Smooth muscle cell (in vitro differentiated cells): Measurements from ENCODE around the gene HAND2. TPM values are rescaled to one million over a fixed set of nuclear protein-coding genes. Genes with fewer than 3 reads are reported as not detected.

Experiments used
- DNase-seq: peaks from one replicate; lab custom pipeline; 2025; ENCODE audit not compliant: unreplicated experiment; lab: John Stamatoyannopoulos, UW
- H2AFZ ChIP-seq: fragments of 200-600 bp; sonication (generic); 2 replicates; pipeline ENCODE4 v1.6.0; 2016; ENCODE audit warnings: antibody characterized with exemption, low read depth, mild to moderate bottlenecking
- H3F3A ChIP-seq: fragments of 200-600 bp; sonication (generic); 2 replicates; pipeline ENCODE4 v1.6.0; 2017; ENCODE audit warnings: antibody characterized with exemption, low read depth
- H3K27ac ChIP-seq: fragments of 200-600 bp; sonication (generic); 2 replicates; pipeline ENCODE4 v1.5.1; 2016; ENCODE audit warnings: low read depth, mild to moderate bottlenecking
- H3K27me3 ChIP-seq: fragments of 200-600 bp; sonication (generic); 2 replicates; pipeline ENCODE4 v1.6.1; 2016; ENCODE audit warnings: low read depth, mild to moderate bottlenecking
- H3K36me3 ChIP-seq: fragments of 200-600 bp; sonication (generic); 2 replicates; pipeline ENCODE4 v1.5.1; 2016; ENCODE audit warnings: low read depth
- H3K4me1 ChIP-seq: fragments of 200-600 bp; sonication (generic); 2 replicates; pipeline ENCODE4 v1.5.1; 2016; ENCODE audit warnings: low read depth
- H3K4me2 ChIP-seq: fragments of 200-600 bp; sonication (generic); 2 replicates; pipeline ENCODE4 v1.6.0; 2016; ENCODE audit warnings: mild to moderate bottlenecking
- H3K4me3 ChIP-seq: fragments of 200-600 bp; sonication (generic); 2 replicates; pipeline ENCODE4 v1.5.1; 2016; ENCODE audit warnings: mild to moderate bottlenecking
- H3K79me2 ChIP-seq: fragments of 200-600 bp; sonication (generic); 2 replicates; pipeline ENCODE4 v1.6.0; 2016; ENCODE audit warnings: low read depth, mild to moderate bottlenecking
- H3K9ac ChIP-seq: fragments of 200-600 bp; sonication (generic); 2 replicates; pipeline ENCODE4 v1.6.0; 2016; ENCODE audit warnings: low read depth
- H3K9me3 ChIP-seq: fragments of 200-600 bp; sonication (generic); replicated peaks from 2 replicates; pipeline ENCODE4 v1.5.1; 2016; ENCODE audit warnings: low read depth
- H4K20me1 ChIP-seq: fragments of 200-600 bp; sonication (generic); 2 replicates; pipeline ENCODE4 v1.6.0; 2016; ENCODE audit warnings: low read depth
- WGBS: methylation state at CpG from one replicate; pipeline ENCODE4 v1.1.7; 2016; ENCODE audit warnings: low lambda C conversion rate; 5-methylcytosine and 5-hydroxymethylcytosine counted together
- polyA plus RNA-seq: library from polyadenylated mRNA; unstranded; fragments of >200 nt; fragmentation: Nextera tagmentation; extraction: Ambion mirVana; gene quantifications from 2 replicates; pipeline ENCODE4 v1.2.1, GENCODE V29; 2016
- total RNA-seq: library from RNA; depleted of rRNA; stranded (reverse); fragments of >200 nt; gene quantifications from 2 replicates; pipeline ENCODE4 v1.2.3, GENCODE V29; 2014
- TF ChIP-seq, protein P1 (sequence below): fragments of 200-600 bp; sonication (generic); IDR thresholded peaks from 2 replicates; pipeline ENCODE4 v1.5.1; 2017; ENCODE audit warnings: borderline replicate concordance, mild to moderate bottlenecking, antibody characterized with exemption; ENCODE audit not compliant: insufficient read depth, poor library complexity, severe bottlenecking

Gene HAND2
- total and polyA plus RNA-seq, 2 experiments from 2014 or later, result 265 to 324 TPM

DNA sequence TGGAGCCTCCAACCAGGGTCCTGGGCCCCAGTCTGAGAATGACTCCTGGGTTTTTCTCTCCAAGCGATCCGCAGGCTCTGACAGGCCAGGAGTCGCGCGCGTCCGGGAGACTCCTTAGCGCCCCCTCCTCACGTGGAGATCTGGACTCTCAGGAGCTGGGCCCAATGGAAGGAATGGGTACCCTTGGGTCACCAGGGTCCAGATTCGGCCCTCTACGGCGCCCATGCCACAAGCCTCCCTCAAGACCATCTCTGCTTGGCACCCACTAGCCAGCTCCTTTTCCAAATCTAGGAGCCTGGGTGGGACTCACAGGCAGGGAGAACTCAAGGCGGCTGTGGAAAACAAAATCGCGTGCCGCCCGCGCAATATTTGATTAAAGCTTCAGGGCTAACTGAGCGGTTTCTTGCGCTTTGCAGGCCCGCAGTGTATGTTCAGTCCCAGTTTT is 7.1 kb downstream of the HAND2 start:
- peak overlapping the region; percentile 97 for H3K27ac ChIP-seq
- peaks cover 46% of the 10 kb centered on the region for H3F3A ChIP-seq
- H3K4me3 ChIP-seq, result peak overlapping the region; percentile 93
- no peaks in the 10 kb centered on the region for H3K27me3 ChIP-seq
- H4K20me1 ChIP-seq, result peaks cover 31% of the 10 kb centered on the region
- TF ChIP-seq, protein P1, sequence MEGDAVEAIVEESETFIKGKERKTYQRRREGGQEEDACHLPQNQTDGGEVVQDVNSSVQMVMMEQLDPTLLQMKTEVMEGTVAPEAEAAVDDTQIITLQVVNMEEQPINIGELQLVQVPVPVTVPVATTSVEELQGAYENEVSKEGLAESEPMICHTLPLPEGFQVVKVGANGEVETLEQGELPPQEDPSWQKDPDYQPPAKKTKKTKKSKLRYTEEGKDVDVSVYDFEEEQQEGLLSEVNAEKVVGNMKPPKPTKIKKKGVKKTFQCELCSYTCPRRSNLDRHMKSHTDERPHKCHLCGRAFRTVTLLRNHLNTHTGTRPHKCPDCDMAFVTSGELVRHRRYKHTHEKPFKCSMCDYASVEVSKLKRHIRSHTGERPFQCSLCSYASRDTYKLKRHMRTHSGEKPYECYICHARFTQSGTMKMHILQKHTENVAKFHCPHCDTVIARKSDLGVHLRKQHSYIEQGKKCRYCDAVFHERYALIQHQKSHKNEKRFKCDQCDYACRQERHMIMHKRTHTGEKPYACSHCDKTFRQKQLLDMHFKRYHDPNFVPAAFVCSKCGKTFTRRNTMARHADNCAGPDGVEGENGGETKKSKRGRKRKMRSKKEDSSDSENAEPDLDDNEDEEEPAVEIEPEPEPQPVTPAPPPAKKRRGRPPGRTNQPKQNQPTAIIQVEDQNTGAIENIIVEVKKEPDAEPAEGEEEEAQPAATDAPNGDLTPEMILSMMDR, result no peak
- WGBS, result under 1% methylated on average over 21 of the region's 21 CpGs
- peak; percentile 88 for DNase-seq
- peaks cover 54% of the 10 kb centered on the region for H3K79me2 ChIP-seq
- H3K4me2 ChIP-seq, result peak overlapping the region; percentile 87
- H2AFZ ChIP-seq, result no peak overlapping the region
- peaks cover 11% of the 10 kb centered on the region for H3K4me1 ChIP-seq
- H3K9ac ChIP-seq, result peak overlapping the region; percentile 63
- no peaks in the 10 kb centered on the region for H3K9me3 ChIP-seq
- no peaks in the 10 kb centered on the region for H3K36me3 ChIP-seq

DNA sequence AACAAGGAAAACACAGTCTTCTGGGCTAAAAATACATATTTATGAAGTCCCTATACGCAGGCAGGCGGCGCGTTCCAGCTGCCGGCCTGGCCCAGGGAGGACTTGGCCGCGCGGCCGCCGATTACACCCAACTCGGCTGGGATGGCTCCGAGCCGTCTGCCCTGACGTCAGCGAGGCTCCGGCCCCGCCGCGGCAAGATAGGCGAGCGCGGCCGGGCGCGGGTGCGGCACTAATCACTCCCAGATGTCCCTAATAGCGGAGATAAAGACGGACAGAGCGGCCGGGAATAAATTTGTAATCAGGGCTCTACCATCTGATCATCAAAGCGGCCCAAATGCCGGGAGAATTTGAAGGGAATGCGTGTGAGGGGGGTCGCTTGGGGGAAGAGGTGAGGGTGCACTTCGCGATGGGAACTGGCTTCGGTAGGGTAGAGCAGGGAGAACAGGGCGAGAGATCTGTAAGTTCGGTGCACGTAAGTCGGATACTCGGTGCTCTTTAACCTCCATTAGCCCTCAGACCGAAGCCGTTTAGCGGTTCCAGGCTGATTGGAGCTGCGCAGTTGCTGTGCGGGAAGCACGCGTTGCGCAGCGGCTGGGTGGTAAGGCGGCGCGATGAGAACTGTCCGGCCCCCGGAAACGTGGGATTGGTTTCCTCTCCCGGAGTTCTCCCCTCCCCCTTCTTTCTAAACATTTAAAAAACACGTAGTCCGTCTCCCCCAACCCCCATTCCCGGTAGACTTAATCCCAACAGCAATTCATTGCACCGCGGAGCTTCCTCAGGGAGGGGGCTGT is 7.7 kb downstream of the HAND2 start:
- H3K9ac ChIP-seq, result peak overlapping the region; percentile 63
- peak overlapping the region; percentile 44 for H2AFZ ChIP-seq
- peak overlapping the region; percentile 93 for H3K4me3 ChIP-seq
- peak; percentile 88 for DNase-seq
- peaks cover 54% of the 10 kb centered on the region for H3K79me2 ChIP-seq
- TF ChIP-seq, protein P1, result no peak
- WGBS, result under 1% methylated on average over 63 of the region's 63 CpGs
- H3K36me3 ChIP-seq, result no peaks in the 10 kb centered on the region
- peak overlapping the region; percentile 97 for H3K27ac ChIP-seq
- no peaks in the 10 kb centered on the region for H3K27me3 ChIP-seq
- peaks cover 24% of the 10 kb centered on the region for H4K20me1 ChIP-seq
- H3F3A ChIP-seq, result peaks cover 52% of the 10 kb centered on the region
- no peaks in the 10 kb centered on the region for H3K9me3 ChIP-seq
- peaks cover 17% of the 10 kb centered on the region for H3K4me1 ChIP-seq
- peak overlapping the region; percentile 87 for H3K4me2 ChIP-seq

DNA sequence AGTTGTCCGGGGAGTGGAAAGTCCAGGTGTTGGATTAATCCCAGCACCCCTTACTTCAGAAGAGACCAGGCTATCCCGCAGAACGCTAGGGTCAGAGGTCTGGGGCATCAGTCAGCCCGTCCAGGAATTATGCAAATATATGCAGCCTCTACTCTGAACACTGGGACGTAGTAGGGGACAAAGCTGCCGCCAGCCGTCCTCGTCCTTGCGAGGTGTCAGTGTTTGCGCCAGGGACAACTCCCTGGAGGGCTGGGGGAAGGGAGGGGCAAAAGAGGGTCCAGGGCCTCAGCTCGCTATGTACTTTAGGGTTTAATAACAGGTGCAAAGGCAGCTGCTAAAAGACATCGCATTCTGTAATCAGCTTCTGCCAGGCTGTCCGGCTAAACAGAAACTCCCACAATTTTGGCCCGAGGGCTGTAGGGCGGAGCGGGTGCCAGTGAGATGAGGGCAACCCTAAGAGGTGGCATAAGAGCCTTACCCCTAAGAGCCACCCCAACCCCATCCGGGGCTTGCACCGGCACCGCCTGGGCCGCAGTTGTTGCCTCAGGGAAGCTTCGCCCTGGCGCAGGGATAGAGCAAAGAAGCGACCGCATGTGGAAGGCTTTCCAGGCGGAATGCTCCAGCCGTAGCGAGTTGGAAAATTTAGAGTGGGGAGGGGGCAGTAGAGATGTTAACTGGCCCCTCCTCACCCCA is 8.4 kb downstream of the HAND2 start:
- peaks cover 53% of the 10 kb centered on the region for H3F3A ChIP-seq
- peak; percentile 77 for DNase-seq
- peaks cover 21% of the 10 kb centered on the region for H3K4me1 ChIP-seq
- peak overlapping the region; percentile 32 for H2AFZ ChIP-seq
- TF ChIP-seq, protein P1, result no peak
- no peaks in the 10 kb centered on the region for H3K27me3 ChIP-seq
- H3K27ac ChIP-seq, result peak overlapping the region; percentile 97
- H3K36me3 ChIP-seq, result no peaks in the 10 kb centered on the region
- H4K20me1 ChIP-seq, result peaks cover 17% of the 10 kb centered on the region
- peaks cover 53% of the 10 kb centered on the region for H3K79me2 ChIP-seq
- H3K9me3 ChIP-seq, result no peaks in the 10 kb centered on the region
- peak overlapping the region; percentile 93 for H3K4me3 ChIP-seq
- peak overlapping the region; percentile 87 for H3K4me2 ChIP-seq
- 6% methylated on average over 27 of the region's 27 CpGs for WGBS
- peak overlapping the region; percentile 63 for H3K9ac ChIP-seq
